NCI-H1417 (cell line): ENCODE data around the gene PLA2G4B.

Experiments used
- DNase-seq, 3 experiments: peaks; one replicate each; lab custom pipeline; 2025; lab: John Stamatoyannopoulos, UW

The PLA2G4B gene

DNA sequence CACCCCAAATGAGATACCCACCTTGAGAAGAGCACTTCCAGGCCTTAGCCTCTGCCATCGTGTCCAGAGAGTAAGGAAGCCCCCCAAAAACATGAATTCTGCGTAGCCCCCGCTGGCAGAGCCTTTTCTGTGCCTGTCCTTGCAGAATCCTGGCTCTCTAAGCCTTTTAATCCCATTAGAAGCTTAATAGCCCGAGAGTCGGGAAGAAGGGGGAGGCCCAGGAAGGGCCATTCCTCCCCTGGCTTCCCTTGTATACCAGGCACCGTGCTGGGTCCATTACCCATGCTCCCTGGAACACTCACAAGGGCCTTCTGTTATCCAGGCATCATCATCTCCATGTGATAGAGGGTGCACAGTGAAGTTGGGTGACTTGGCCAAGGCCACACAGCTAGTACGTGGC is 48.1 kb downstream of the PLA2G4B start:
- DNase-seq: no peak

- no peak for DNase-seq
Observed at GRCh38 chr15:41887161-41887560, 48.5 kb downstream of the PLA2G4B start.

DNA sequence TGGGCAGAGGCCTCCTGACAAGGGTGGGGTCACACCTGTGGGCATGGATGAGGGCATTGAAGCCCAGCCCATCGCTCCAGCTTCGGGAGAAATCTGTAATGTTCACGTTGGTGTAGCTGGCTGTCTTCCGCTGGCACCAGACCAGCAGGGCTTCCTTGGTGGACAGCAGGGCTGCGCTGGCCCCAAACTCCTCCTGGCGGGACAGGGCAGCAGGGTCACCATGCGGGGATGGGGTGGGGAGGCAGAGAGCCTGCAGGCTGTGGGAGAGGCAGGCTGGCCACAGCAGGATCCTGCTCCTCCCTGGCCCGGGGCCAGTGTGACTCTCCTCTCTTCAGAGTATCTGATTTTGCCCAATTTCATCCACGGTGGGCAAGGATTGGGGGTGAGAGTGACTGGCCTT is 49.2 kb downstream of the PLA2G4B start:
- no peak for DNase-seq

- no peak for DNase-seq
Observed at GRCh38 chr15:41888662-41889253, 50.1 kb downstream of the PLA2G4B start.

DNA sequence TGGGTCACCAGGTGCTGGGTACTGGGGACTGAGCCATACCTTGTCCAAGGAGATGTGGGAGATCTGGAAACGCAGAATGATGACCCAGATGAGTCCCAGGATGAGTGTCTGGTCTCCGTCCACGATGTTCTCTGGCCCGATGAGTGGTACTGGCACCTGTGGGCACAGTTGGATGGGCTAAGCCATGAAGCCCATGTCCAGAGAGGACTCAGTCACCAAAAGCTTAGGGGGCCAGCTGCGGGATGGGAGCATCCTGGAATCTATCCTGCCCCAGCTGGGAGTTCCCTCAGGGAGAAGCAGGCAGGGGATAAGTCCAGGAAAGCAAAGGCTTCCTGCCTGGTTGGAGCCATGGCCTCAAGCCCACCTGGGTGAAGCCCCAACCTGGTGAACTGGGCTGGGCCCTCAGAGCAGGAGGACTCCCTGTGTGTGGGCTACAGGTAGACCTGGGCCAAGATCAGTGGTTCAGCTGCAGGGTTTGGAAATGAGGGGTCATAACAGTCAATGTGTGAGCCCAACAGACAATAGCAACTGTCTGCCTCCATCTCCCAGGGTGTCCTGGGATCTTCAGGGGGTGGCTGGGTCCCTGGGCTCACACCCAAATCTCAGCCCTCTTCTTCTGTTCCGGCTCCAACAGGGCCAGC is 51.5 kb downstream of the PLA2G4B start:
- no peak for DNase-seq

DNA sequence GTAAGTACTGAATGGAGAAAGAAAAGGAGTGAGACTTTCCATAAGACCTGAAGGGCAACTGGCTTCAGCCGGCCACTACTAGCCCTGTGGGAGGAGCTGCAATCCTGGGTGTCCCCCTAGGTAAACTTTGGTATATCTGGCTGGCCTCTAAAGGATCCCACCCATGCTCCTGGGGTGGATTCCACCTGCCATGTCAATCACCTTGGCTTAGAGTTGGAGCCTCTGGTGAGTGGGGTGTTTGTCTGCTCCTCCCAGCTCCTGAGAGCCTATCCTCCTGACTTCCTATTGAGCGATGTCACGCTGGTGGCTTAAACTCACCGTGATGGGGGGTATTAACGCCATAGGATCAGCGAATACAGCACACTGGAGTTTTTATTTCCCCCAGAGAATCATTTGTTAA is 52.6 kb downstream of the PLA2G4B start:
- peak in 2 of 3 experiments; percentile 39 to 59 for DNase-seq

DNA sequence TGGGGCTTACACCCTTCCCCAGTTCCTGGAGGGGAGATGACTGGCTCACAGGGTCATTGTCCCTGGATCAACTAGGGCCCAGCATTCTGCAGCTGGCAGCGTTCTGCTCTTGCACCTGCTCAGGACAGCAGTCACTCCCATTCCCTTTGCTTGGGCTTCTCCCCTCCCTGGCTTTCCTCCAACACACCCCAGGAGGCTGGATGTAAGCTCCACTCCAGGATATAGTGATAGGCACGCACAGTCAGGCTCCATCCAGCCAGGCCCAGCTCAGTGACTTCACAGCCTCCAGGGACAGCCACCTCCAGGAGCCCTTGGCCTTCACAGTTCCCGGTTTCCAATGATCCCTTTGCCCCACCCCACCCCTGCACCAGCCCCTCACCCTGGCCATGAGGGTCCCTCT is 53.3 kb downstream of the PLA2G4B start:
- peak; percentile 74 to 92 (median 78) for DNase-seq

DNA sequence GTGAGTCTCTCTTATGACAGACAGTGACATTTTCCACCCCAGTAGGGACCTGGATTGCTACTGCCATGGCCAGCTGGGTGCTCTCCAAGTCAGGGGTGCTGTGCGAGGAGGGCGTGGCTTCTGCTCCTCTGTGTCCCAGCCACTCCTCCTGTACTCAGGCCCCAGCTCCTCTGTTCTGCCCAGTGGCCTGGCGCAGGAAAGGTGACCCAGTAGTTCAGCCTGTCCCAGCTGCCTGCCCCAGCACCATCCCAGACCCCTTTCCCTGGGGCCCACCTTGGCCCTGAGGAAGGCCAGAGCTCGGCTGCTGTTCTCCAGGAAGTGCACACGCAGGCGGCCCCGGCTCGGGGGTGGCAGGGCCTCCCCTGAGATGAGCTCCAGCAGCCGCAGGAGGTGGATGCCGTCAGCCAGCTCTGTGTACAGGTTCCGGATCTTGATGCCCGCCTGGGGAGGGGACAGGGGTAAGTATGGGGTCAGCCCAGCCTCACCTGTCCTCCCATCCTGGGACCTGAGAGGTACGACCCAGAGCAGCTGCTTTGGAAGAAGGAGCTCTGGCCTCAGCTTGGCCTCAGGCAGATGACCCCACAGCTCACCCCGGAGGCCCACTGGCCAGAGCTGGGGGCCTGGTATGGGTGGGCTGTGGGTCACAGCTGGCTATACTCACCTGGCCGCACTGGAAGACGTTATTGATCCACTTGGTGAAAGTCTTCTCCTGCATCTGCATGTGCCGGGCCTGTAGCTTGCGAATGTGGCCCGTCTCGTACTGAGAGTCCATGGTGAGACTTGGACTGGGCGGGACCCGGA is 54.2 kb downstream of the PLA2G4B start:
- DNase-seq: no peak

DNA sequence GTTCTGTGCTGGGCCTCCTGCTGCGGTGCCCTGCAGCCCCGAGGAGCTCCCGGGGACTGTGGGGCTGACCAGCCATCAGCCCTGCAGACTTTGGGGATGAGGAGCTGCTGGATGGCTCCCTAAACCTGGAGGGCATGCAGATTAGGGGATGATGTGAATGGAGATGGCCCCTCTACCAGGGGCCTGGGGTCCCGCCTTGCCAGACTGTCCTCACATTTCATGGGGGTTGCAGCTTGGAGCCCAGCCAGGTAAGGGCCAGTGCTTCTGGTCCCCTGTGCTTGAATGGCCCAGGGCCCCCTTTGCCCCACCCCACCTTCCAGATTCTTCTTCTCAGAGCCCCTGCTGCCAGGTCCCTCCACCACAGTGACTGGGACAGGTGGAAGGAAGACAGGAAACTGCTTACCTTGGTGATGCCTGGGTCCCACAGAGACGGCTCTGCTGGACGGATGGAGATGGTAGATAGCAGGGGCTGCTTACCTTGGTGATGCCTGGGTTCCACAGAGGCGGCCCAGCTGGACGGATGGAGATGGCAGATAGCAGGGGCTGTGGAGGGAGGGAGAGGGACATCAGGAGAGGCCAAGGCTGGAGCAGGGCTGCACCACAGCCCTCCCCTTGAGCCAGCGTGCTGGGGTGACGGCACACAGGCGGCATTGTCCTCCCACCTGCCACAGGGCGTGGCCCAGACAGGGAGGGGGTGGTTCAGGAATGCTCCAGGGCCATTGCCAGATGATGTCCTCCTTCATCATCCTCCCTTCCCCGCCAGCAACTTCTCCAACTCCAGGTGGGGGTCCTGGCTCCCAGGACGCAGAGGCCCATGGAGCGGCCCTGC is 55.0 kb downstream of the PLA2G4B start, which contains the start of gene SPTBN5:
Gene SPTBN5, minus strand, starts transcription at position 632 of the 829 bp plus-strand sequence. Its CDS starts 556 bp downstream, at position 76.
- DNase-seq: no peak

- DNase-seq: no peak
Observed at GRCh38 chr15:41894251-41894790, 55.7 kb downstream of the PLA2G4B start.

GRCh38 chr15:41894791-41895463 is 56.3 kb downstream of the PLA2G4B start:
- DNase-seq: peak; percentile 2 to 52 (median 51)

GRCh38 chr15:41895491-41895890 is 56.8 kb downstream of the PLA2G4B start:
- no peak for DNase-seq

- DNase-seq: no peak
Observed at GRCh38 chr15:41895957-41896356, 57.3 kb downstream of the PLA2G4B start.

GRCh38 chr15:41896566-41896965 is 57.9 kb downstream of the PLA2G4B start:
- no peak for DNase-seq

- no peak for DNase-seq
Observed at GRCh38 chr15:41897363-41897799, 58.7 kb downstream of the PLA2G4B start.
